Dendritic cell treated with granulocyte-macrophage colony-stimulating factor and Interleukin-4, amounts not matched to agents 40 ng/mL and 50 ng/mL, for 4 days (primary cell): ENCODE measurements around the gene CHST11.

Experiments
- H3K27ac Mint-ChIP-seq: one replicate; pipeline ENCODE4 v1.8.0; 2022; ENCODE audit warnings: mild to moderate bottlenecking, mixed read lengths
- H3K27me3 Mint-ChIP-seq: one replicate; pipeline ENCODE4 v1.8.0; 2022; ENCODE audit warnings: mild to moderate bottlenecking, mixed read lengths
- H3K36me3 Mint-ChIP-seq: one replicate; pipeline ENCODE4 v1.8.0; 2022; ENCODE audit warnings: low read depth, mixed read lengths
- H3K4me1 Mint-ChIP-seq: one replicate; pipeline ENCODE4 v1.8.0; 2022; ENCODE audit warnings: low read depth, mixed read lengths
- H3K4me3 Mint-ChIP-seq: one replicate; pipeline ENCODE4 v1.8.0; 2022; ENCODE audit warnings: mild to moderate bottlenecking, moderate library complexity, mixed read lengths
- H3K9me3 Mint-ChIP-seq: one replicate; pipeline ENCODE4 v1.8.0; 2022; ENCODE audit warnings: mixed read lengths
- intact Hi-C: fragments of 100-400 bp; cut with micrococcal nuclease; formaldehyde crosslinking; loops from one replicate; pipeline ENCODE4 v1.15.0; 2022

The CHST11 gene

GRCh38 chr12:104691721-104692556 lies 235.2 kb downstream of the CHST11 start:
- Mint-ChIP-seq H3K27ac (no peak overlapping the region), H3K27me3 (no peaks in the 10 kb centered on the region), H3K36me3 (peaks cover 32% of the 10 kb centered on the region), H3K9me3 (no peaks in the 10 kb centered on the region), H3K4me1 (peaks cover 85% of the 10 kb centered on the region), H3K4me3 (no peak overlapping the region)
- intact Hi-C loops: no loop called here

- intact Hi-C loops: no loop called here
Observed at GRCh38 chr12:104692557-104693218, 235.9 kb downstream of the CHST11 start.

GRCh38 chr12:104693493-104693892 lies 236.7 kb downstream of the CHST11 start:
- no peaks in the 10 kb centered on the region for H3K9me3 Mint-ChIP-seq
- peak overlapping the region; percentile 58 for H3K27ac Mint-ChIP-seq
- no peak overlapping the region for H3K4me3 Mint-ChIP-seq
- no peaks in the 10 kb centered on the region for H3K27me3 Mint-ChIP-seq
- H3K4me1 Mint-ChIP-seq: peaks cover 85% of the 10 kb centered on the region
- peaks cover 47% of the 10 kb centered on the region for H3K36me3 Mint-ChIP-seq
- intact Hi-C loops: no loop called here

More at GRCh38 chr12:104692557-104693218, 235.9 kb downstream of the CHST11 start:
- Mint-ChIP-seq H3K36me3 (peaks cover 39% of the 10 kb centered on the region), H3K4me1 (peaks cover 85% of the 10 kb centered on the region), H3K9me3 (no peaks in the 10 kb centered on the region), H3K27ac (no peak overlapping the region), H3K4me3 (no peak overlapping the region), H3K27me3 (no peaks in the 10 kb centered on the region)

GRCh38 chr12:104694161-104694560 lies 237.4 kb downstream of the CHST11 start:
- peaks cover 47% of the 10 kb centered on the region for H3K36me3 Mint-ChIP-seq
- H3K9me3 Mint-ChIP-seq: no peaks in the 10 kb centered on the region
- no peak overlapping the region for H3K4me3 Mint-ChIP-seq

GRCh38 chr12:104694711-104695110 lies 238.0 kb downstream of the CHST11 start:
- intact Hi-C loops: no loop called here
- Mint-ChIP-seq H3K27ac (peak overlapping the region; percentile 72), H3K27me3 (no peaks in the 10 kb centered on the region), H3K4me1 (peaks cover 78% of the 10 kb centered on the region), H3K4me3 (no peak overlapping the region), H3K36me3 (peaks cover 47% of the 10 kb centered on the region), H3K9me3 (no peaks in the 10 kb centered on the region)

More at GRCh38 chr12:104694161-104694560, 237.4 kb downstream of the CHST11 start:
- H3K27ac Mint-ChIP-seq: no peak overlapping the region
- intact Hi-C loops: no loop called here
- H3K27me3 Mint-ChIP-seq: no peaks in the 10 kb centered on the region
- peaks cover 79% of the 10 kb centered on the region for H3K4me1 Mint-ChIP-seq

GRCh38 chr12:104695453-104696148 lies 238.9 kb downstream of the CHST11 start:
- no peaks in the 10 kb centered on the region for H3K9me3 Mint-ChIP-seq
- no peaks in the 10 kb centered on the region for H3K27me3 Mint-ChIP-seq
- no peak overlapping the region for H3K4me3 Mint-ChIP-seq
- peaks cover 72% of the 10 kb centered on the region for H3K4me1 Mint-ChIP-seq
- peak overlapping the region; percentile 72 for H3K27ac Mint-ChIP-seq
- intact Hi-C loops: no loop called here
- H3K36me3 Mint-ChIP-seq: peaks cover 47% of the 10 kb centered on the region

- Mint-ChIP-seq H3K27me3 (no peaks in the 10 kb centered on the region), H3K4me3 (no peak overlapping the region), H3K36me3 (peaks cover 41% of the 10 kb centered on the region), H3K9me3 (no peaks in the 10 kb centered on the region), H3K27ac (no peak overlapping the region), H3K4me1 (peaks cover 57% of the 10 kb centered on the region)
- intact Hi-C loops: no loop called here
Observed at GRCh38 chr12:104697186-104697585, 240.4 kb downstream of the CHST11 start.

- H3K4me3 Mint-ChIP-seq: no peak overlapping the region
- H3K27me3 Mint-ChIP-seq: no peaks in the 10 kb centered on the region
- peaks cover 62% of the 10 kb centered on the region for H3K4me1 Mint-ChIP-seq
- no peak overlapping the region for H3K27ac Mint-ChIP-seq
- no peaks in the 10 kb centered on the region for H3K9me3 Mint-ChIP-seq
- H3K36me3 Mint-ChIP-seq: peaks cover 43% of the 10 kb centered on the region
- intact Hi-C loops: no loop called here
Observed at GRCh38 chr12:104698871-104699270, 242.1 kb downstream of the CHST11 start.

GRCh38 chr12:104699489-104700190 lies 242.9 kb downstream of the CHST11 start:
- H3K4me1 Mint-ChIP-seq: peaks cover 56% of the 10 kb centered on the region
- intact Hi-C loops: no loop called here

GRCh38 chr12:104700324-104700723 lies 243.6 kb downstream of the CHST11 start:
- Mint-ChIP-seq H3K9me3 (no peaks in the 10 kb centered on the region), H3K36me3 (peaks cover 51% of the 10 kb centered on the region), H3K27ac (no peak overlapping the region), H3K27me3 (no peaks in the 10 kb centered on the region), H3K4me3 (no peak overlapping the region), H3K4me1 (peaks cover 49% of the 10 kb centered on the region)
- intact Hi-C loops: no loop called here

More at GRCh38 chr12:104699489-104700190, 242.9 kb downstream of the CHST11 start:
- Mint-ChIP-seq H3K27me3 (no peaks in the 10 kb centered on the region), H3K9me3 (no peaks in the 10 kb centered on the region), H3K36me3 (peaks cover 45% of the 10 kb centered on the region), H3K27ac (no peak overlapping the region), H3K4me3 (no peak overlapping the region)

- Mint-ChIP-seq H3K27ac (no peak overlapping the region), H3K4me3 (no peak overlapping the region), H3K4me1 (peaks cover 42% of the 10 kb centered on the region), H3K36me3 (peaks cover 58% of the 10 kb centered on the region), H3K9me3 (no peaks in the 10 kb centered on the region), H3K27me3 (no peaks in the 10 kb centered on the region)
- intact Hi-C loops: no loop called here
Observed at GRCh38 chr12:104701301-104701700, 244.6 kb downstream of the CHST11 start.

GRCh38 chr12:104701756-104702155 lies 245.0 kb downstream of the CHST11 start:
- H3K4me1 Mint-ChIP-seq: peaks cover 42% of the 10 kb centered on the region
- no peaks in the 10 kb centered on the region for H3K27me3 Mint-ChIP-seq
- H3K4me3 Mint-ChIP-seq: no peak overlapping the region
- no peak overlapping the region for H3K27ac Mint-ChIP-seq
- peaks cover 59% of the 10 kb centered on the region for H3K36me3 Mint-ChIP-seq
- H3K9me3 Mint-ChIP-seq: no peaks in the 10 kb centered on the region
- intact Hi-C loops: no loop called here

- no peaks in the 10 kb centered on the region for H3K27me3 Mint-ChIP-seq
- H3K27ac Mint-ChIP-seq: no peak overlapping the region
- no peak overlapping the region for H3K4me3 Mint-ChIP-seq
- peaks cover 36% of the 10 kb centered on the region for H3K4me1 Mint-ChIP-seq
- H3K9me3 Mint-ChIP-seq: no peaks in the 10 kb centered on the region
- intact Hi-C loops: no loop called here
- peaks cover 59% of the 10 kb centered on the region for H3K36me3 Mint-ChIP-seq
Observed at GRCh38 chr12:104702565-104703139, 245.9 kb downstream of the CHST11 start.
